HG03432 (cell line): ENCODE data around the gene IL5.

Experiments used
- ATAC-seq: cut with Tn5 transposase; IDR thresholded peaks from one replicate; pipeline ENCODE4 v1.9.1; 2021; ENCODE audit warnings: mild to moderate bottlenecking, moderate library complexity; ENCODE audit not compliant: unreplicated experiment

IL5 gene

GRCh38 chr5:132499440-132500243 is 43.7 kb downstream of the IL5 start:
- ATAC-seq, result no peak

GRCh38 chr5:132498686-132499271 is 44.5 kb downstream of the IL5 start:
- no peak for ATAC-seq

GRCh38 chr5:132498152-132498551 is 45.2 kb downstream of the IL5 start:
- ATAC-seq, result no peak

- no peak for ATAC-seq
Measured at GRCh38 chr5:132497488-132497997, 45.8 kb downstream of the IL5 start.

- peak; percentile 52 for ATAC-seq
Measured at GRCh38 chr5:132496631-132497487, 46.5 kb downstream of the IL5 start.

- ATAC-seq, result peak; percentile 53
Measured at GRCh38 chr5:132496191-132496630, 47.1 kb downstream of the IL5 start.

GRCh38 chr5:132495667-132496190 is 47.6 kb downstream of the IL5 start:
- peak; percentile 46 for ATAC-seq

GRCh38 chr5:132493821-132494220 is 49.5 kb downstream of the IL5 start:
- ATAC-seq, result no peak

GRCh38 chr5:132493241-132493640 is 50.1 kb downstream of the IL5 start:
- ATAC-seq, result no peak

- ATAC-seq, result no peak
Measured at GRCh38 chr5:132492386-132493125, 50.8 kb downstream of the IL5 start.
